Hematopoietic multipotent progenitor cell treated with erythropoietin and hydrocortisone succinate and interleukin-3 and kit ligand, for 17 days (in vitro differentiated cells): ENCODE measurements around the gene TBRG4.
"Not testable (repeated sequence)": the region's sequence is repeated elsewhere in the genome, so short reads cannot be mapped to it uniquely, and the experiment has no call there.

ENCODE experiments used
- DNase-seq: peaks from one replicate; pipeline ENCODE4 v3.0.0-alpha.2; 2015; ENCODE audit warnings: low spot score

The TBRG4 gene

DNA sequence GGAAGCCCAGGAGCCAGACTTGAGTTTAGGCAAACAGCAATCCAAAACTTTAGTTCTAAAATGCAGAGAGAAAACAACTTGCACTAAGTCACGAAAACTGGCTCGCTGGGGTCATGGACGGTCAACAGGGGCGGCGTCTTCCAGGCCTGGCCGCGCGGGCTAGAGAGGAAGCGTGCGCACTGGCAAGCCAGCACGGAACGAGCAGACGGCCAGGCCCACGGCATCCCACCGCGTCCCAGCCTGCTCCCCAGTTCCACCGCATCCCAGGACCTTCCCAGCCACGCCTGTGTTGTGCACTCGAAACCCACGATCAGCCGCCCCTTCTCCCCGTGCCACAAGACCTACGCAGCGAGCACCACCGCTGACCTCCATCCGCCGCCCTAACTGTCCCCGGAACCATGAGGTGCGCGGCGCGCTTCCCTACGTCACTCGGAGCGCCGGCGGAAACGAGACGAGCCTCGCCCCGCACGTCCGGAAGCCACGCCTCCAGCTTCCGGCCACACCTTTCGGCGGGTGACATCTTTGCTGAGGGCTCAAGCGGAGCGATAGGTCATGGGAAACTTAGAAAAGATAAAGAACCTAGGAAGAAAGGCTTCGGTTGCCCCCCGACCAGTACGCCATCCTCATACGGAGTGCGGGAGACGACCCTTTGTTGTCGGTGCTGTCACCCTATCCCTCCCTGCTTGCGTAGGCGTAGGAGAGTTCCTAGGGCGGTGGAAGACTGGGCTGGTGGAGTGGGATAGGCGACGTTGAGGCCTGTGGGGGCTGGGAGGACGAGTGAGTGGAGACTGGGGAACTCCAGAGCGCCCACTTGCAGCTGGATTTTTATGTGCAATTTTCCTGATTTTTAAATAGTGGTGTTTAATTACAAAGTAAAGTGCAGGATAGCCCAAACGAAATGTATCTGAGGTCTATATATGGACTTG, at the start of gene TBRG4:
Gene TBRG4 (minus strand): TSS at position 400 of the 926 bp plus-strand sequence. CDS start 2,460 bp downstream, outside the sequence.
- peak; percentile 93 for DNase-seq

DNA sequence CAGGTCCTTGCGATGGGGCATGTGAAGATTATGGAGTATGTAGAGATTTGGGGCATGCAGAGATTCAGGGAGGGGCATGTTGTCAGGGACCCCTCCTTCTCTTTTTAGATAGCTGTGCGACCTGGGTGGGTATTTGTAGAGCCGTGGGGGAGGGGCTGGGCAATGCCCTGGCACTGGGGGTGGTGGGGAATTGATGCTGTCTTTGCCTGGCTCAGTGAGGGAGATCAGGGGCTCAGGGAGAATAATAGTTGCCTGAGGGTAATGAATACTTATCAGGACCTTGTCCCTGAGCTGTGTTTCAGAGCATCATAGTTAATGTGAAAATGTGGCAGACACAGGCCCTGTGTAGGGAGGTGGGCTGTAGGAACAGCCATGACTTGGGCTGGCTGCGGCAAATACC, 49.6 kb upstream of the TBRG4 start:
- DNase-seq: no peak

DNA sequence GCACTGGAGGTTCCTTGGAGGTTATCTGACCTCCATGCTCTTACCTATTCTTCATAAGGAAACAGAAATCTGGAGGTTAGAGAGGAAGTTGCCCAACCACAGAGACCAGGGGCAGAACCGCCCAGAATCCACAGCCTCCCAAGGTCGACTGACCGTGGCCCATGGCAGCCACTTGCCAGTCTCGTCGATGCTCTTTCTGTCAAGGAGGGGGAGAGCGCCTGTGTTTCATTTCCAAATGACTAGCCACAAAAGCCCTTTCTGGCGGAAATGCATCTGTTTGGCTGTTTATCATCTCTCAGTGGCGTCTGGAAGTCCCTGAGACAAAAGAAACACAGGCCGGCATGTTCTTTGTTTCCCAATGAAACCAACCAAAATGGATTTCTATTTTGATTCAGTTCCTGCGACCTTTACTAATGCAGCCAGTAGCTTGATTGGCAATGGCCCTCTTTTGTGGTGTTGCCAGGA, 49.0 kb upstream of the TBRG4 start:
- DNase-seq: no peak

- no peak for DNase-seq
Measured at GRCh38 chr7:45159296-45159695, 47.8 kb upstream of the TBRG4 start.

DNA sequence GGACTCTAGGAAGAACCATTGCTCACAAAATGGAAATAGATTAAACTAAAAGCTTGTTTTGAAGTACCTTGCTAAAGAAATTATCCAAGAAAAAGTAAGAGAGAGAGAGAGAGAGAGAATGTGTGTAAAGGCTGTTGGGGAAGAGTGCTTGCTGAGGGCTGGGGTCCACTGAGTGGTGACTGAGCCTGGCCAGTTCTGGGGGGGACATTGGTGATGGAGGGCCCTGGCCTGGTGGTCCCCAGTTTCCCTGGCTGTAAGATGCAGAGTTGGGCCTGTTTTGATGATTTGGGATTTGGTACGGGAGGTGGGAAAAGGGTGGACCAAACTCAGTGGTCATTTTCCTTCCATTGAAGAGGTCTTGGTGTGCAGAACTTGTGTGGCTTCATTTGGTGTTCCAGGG, 47.0 kb upstream of the TBRG4 start:
- DNase-seq: no peak

DNA sequence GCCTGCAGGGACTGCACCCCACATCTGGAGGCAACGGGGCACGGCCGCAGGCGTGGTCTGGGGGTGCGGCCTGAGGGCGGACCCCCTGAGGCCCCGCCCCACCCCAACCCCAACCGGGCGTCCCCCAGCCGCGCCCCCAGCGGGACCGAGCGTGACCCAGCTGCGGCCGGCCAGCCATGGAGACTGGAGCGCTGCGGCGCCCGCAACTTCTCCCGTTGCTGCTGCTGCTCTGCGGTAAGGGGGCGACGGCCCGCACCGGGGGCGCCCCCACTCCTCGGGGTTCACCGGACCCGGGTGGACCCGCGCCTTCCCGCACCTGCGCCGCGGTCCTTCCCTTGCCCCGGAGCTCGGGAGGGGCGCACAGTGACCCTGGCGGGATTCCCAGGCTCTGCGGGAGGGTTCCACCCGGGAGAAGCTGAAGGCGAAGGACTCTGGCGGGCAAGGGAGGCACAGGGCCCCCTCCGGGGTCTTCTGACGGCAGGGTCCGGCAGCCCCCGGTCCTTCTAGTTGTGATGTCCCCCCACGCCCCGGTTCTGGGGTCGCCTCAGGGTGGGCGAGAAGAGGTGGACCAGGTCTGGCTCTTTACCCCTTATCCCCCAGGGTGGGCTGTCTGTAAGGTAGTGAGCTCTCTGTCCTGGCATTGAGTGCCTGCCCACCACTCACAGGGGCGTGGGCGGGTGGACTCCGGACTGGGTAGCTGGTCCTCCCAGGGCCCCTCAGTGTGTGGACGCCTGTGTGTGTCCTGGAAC, 46.3 kb upstream of the TBRG4 start, which contains the start of gene RAMP3:
Gene RAMP3 (plus strand): TSS at position 139 of the 749 bp plus-strand sequence. CDS start 38 bp downstream, at position 177.
- DNase-seq: no peak

DNA sequence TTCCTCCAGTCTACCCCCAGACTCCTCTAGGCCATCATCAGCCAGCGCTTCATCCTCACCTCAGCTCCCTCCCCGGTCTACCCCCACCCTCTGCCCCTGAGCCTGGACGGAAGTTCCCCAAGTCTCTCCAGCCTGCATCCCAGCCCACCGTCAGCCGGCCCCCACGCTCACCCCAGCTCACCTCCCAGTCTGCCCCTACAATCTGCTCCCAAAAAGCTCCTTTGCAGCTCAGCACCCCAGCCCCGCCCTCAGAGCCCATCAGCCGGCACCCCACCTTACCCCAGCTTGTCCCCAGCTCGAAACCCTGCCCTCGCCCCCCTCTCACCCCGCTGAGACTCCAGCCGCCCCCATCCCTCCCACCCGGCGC, 45.8 kb upstream of the TBRG4 start:
- no peak for DNase-seq

GRCh38 chr7:45156516-45157272, 45.2 kb upstream of the TBRG4 start:
- DNase-seq: no peak

DNA sequence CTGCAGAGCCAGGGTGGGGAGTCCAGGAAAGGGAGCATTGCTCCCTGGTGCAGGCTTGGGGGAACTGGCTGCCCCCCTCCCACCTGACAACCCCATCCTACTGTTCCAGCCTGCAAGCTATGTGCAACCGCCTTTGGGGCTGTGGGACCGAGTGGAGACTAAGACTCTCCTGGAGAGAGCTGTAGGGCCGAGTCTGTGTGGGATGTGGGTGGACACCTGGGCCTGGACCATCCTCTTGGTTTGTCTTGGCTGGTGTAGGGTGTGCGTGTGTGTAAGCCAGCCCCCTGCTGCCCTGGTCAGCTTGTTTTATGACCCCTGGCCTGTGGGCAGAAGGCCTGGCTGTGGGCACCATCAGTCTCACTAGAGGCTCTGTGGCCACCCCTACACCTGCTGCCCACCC, 44.4 kb upstream of the TBRG4 start:
- no peak for DNase-seq

- DNase-seq: no peak
Measured at GRCh38 chr7:45155357-45155900, 43.9 kb upstream of the TBRG4 start.

GRCh38 chr7:45153861-45154260, 42.4 kb upstream of the TBRG4 start:
- DNase-seq: not testable (repeated sequence)

DNA sequence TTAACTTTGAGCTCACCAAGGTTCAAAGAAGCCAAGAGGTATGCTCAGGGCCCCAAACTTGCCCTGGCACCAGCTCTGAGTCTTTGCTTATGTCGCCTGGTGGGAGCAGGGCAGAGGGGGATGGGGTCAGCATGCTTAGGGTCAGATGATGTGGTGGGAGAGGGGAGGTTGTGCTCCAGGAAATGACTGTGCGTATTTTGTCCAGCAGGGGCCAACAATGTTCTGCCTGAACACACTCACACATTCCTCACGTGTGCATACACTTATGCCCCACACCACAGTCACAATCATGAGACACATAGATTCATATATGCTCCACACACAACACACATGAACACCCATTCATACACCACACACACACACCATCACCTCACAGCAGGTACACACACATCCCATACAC, 41.7 kb upstream of the TBRG4 start:
- no peak for DNase-seq

DNA sequence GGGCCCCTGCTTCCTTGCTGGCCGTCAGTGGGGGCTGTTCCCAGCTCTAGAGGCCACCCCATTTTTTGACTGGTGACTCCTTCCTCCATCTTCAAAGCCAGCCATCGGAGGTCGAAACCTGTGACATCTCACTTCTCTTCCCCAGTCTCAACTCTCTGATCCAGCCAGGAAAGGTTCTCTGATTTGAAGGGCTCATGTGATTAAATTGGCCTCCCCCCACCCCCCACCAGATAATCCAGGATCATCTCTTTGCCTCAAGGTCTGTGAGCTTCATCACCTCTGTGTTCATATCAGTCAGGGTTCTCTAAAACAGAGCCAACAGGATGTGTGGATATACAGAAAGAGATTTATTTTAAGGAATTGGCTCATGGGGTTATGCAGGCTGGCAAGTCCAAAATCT, 40.5 kb upstream of the TBRG4 start:
- DNase-seq: no peak

GRCh38 chr7:45151131-45151684, 39.7 kb upstream of the TBRG4 start:
- no peak for DNase-seq

GRCh38 chr7:45150199-45150598, 38.7 kb upstream of the TBRG4 start:
- DNase-seq: no peak

DNA sequence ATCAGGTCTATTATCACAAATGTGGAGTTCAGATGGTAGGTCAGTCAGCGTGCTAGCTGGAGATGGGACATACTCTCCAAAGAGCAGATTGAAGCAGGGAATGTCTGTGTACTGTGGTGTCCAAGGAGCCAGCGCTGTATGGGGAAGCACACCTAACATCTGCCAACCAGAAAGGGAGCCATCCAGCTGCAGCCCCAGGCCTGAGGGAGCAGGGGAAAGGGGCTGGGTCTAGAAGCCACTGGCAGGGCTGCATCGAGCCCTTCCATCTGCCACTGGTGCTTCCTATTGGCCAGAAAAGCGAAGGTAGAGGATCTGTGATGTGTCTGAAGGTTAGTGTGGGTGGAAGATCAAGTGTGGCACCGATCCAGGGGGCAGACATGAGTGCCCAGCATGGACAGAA, 38.1 kb upstream of the TBRG4 start:
- no peak for DNase-seq

GRCh38 chr7:45148653-45148973, 37.1 kb upstream of the TBRG4 start:
- DNase-seq: no peak

- DNase-seq: no peak
Measured at GRCh38 chr7:45147858-45148652, 36.6 kb upstream of the TBRG4 start.

GRCh38 chr7:45146531-45147379, 35.3 kb upstream of the TBRG4 start:
- no peak for DNase-seq

GRCh38 chr7:45145881-45146280, 34.4 kb upstream of the TBRG4 start:
- no peak for DNase-seq
